ENCODE results near the gene ZNF366.

- TF ChIP-seq CTCF (IDR thresholded peaks at IDR 0.05) (no peak), POLR2A (IDR thresholded peaks at IDR 0.05) (no peak), POLR2AphosphoS5 (IDR thresholded peaks at IDR 0.05) (no peak)
Measured at GRCh38 chr5:72507907-72508238, 663 bp upstream of the ZNF366 start.

Data from suprapubic skin (tissue), 4 donors.